Epithelial cell of umbilical artery (primary cell): Measurements from ENCODE around the gene RASGRP4. TPM values are rescaled to one million over a fixed set of nuclear protein-coding genes. Genes with fewer than 3 reads are reported as not detected.

Experiments used
- total RNA-seq: library from RNA; depleted of rRNA; stranded (reverse); fragments of >200 nt; gene quantifications from 2 replicates; pipeline ENCODE4 v1.2.3, GENCODE V29; 2014

Gene RASGRP4, protein sequence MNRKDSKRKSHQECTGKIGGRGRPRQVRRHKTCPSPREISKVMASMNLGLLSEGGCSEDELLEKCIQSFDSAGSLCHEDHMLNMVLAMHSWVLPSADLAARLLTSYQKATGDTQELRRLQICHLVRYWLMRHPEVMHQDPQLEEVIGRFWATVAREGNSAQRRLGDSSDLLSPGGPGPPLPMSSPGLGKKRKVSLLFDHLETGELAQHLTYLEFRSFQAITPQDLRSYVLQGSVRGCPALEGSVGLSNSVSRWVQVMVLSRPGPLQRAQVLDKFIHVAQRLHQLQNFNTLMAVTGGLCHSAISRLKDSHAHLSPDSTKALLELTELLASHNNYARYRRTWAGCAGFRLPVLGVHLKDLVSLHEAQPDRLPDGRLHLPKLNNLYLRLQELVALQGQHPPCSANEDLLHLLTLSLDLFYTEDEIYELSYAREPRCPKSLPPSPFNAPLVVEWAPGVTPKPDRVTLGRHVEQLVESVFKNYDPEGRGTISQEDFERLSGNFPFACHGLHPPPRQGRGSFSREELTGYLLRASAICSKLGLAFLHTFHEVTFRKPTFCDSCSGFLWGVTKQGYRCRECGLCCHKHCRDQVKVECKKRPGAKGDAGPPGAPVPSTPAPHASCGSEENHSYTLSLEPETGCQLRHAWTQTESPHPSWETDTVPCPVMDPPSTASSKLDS
- total RNA-seq = not detected in 2 replicates

GRCh38 chr19:38425810-38426466 lies at the start of gene RASGRP4:
RASGRP4 (minus strand) TSS chr19:38426219; CDS start chr19:38426091, 128 bp downstream.

DNA sequence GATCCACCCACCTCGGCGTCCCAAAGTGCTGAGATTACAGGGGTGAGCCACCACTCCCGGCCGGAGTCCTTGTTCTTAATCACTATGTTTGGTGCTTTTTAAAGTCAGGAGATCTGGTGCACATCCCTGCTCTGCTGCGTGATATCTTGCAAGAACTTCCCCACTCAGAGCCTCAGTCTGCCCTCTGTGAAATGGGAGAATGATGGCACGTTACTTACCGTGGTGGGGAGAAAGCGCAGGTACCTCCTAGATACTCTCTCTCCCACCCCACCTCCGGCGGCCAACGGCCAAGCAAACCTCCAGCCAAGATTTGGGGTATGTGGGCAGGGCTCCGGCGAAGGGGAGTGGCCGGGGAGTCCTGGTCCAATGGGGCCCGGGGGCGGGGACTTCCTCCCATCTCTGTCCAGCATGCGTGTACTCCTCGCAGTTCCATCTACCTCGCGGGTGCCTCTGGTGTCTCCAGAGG lies 7.3 kb upstream of the RASGRP4 start, which contains the start of gene RYR1:
Gene RYR1 (plus strand): TSS at position 424 of the 466 bp plus-strand sequence. CDS start 139 bp downstream, outside the sequence.

GRCh38 chr19:38402967-38403674 lies 22.9 kb downstream of the RASGRP4 start, which contains the start of gene FAM98C:
FAM98C (plus strand) TSS chr19:38403093; CDS start chr19:38403154, 61 bp downstream.

DNA sequence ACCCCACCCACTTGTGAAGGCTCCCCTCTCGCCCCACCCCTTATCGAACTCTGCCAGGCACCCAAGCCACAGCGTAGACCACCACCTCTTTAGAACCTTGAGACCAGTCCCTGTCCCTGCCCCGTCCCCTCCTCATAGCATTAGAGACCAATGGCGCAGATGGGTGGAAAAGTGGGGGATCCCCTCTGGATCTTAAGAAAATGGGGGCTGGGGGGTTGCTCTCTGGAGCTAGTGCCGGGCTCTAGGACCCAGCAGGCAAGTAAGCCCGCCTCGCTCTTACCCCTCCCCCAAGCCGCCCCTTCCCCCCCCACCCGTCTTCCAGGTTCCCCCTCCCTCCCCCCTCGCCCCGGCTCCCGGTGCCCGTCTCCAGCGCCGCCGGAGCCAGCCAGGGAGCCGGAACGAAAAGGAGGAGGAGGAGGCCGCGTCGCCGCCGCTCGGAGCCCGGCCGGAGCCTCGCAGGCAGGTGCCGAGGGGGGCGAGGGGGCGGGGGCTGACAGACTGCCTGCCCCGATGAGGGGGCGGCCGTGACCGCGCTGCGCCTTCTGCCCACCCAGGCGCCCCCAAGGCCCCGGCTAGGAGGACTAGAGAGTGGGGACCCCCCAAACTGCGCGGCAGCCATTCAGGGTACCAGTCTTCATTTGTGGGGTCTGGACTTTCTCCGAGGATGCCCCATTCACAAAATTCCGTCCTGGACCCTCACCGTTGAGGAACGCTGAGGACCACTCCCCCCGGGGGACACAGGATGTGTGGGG lies 37.5 kb downstream of the RASGRP4 start, which contains the start of gene SPRED3:
Gene SPRED3 (plus strand): TSS at position 349 of the 752 bp plus-strand sequence. CDS start 1,606 bp downstream, outside the sequence.

GRCh38 chr19:38387550-38388348 lies 38.3 kb downstream of the RASGRP4 start, which contains the start of gene GGN:
GGN (minus strand) TSS chr19:38388034; CDS start chr19:38387261, 773 bp downstream.

DNA sequence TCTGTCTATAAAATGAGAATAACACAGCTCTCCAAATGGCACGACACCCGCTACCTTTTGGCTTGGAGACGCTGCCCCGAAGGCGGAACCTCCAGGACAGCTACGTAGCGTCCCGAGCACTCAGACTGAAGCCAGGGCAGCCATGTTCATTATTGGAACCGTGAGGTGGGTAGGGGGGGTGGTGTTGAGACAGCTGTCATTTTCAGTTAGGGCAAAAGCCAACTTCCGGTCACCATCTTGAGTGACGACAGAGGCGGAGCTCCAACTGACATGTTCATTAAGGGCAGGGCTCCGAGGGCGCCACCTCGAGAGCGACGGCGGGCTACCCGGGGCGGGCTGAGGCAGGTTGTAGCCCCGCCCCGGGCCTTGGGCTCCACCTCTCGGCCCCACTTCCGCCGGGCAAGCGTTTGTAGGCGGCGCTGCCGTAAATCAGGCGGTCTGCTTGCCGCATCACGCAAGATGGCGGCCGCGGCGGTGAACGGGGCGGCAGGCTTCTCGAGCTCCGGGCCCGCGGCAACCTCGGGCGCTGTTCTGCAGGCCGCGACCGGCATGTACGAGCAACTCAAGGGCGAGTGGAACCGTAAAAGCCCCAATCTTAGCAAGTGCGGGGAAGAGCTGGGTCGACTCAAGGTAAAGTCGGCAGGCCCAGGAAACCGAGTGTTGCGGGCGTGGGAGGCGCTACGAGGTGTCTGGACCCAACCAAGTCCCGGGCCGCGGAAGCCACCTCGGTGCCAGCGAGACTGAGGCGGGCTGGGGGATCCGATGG lies 51.5 kb downstream of the RASGRP4 start, which contains the start of gene PSMD8:
Gene PSMD8 (plus strand): TSS at position 240 of the 766 bp plus-strand sequence. CDS start 31 bp downstream, at position 271.

Other genes starting within 250 kb of the RASGRP4 start
- gene DPF1, start 202.0 kb downstream of the RASGRP4 start, total RNA-seq = 1.2 and 1.6 TPM in 2 replicates
- gene PPP1R14A, start 169.8 kb downstream of the RASGRP4 start, total RNA-seq = 0.65 TPM in 1 of 2 replicates, not detected in the other
- gene SPINT2, start 161.6 kb downstream of the RASGRP4 start, total RNA-seq = 0.76 and 1.3 TPM in 2 replicates
- 6.7 and 7.5 TPM in 2 replicates for gene C19orf33, start 122.0 kb downstream of the RASGRP4 start, total RNA-seq
- gene YIF1B, start 110.3 kb downstream of the RASGRP4 start, total RNA-seq = 81.2 and 91.3 TPM in 2 replicates
- 1.8 and 2.9 TPM in 2 replicates for gene KCNK6, start 106.4 kb downstream of the RASGRP4 start, total RNA-seq
- under 0.01 and 2.9 TPM in 2 replicates for gene CATSPERG, start 90.4 kb downstream of the RASGRP4 start, total RNA-seq
- gene PSMD8, start 51.6 kb downstream of the RASGRP4 start, total RNA-seq = 351 and 475 TPM in 2 replicates
- gene GGN, start 38.2 kb downstream of the RASGRP4 start, total RNA-seq = 0.30 and 0.32 TPM in 2 replicates
- gene SPRED3, start 37.5 kb downstream of the RASGRP4 start, total RNA-seq = 1.4 and 2.6 TPM in 2 replicates
- gene FAM98C, start 23.1 kb downstream of the RASGRP4 start, total RNA-seq = 7.8 and 11.4 TPM in 2 replicates
- gene RYR1, start 7.5 kb upstream of the RASGRP4 start, total RNA-seq = under 0.01 and 0.61 TPM in 2 replicates
- gene MAP4K1, start 191.7 kb upstream of the RASGRP4 start, total RNA-seq = 0.15 TPM in 1 of 2 replicates, not detected in the other
- gene EIF3K, start 193.0 kb upstream of the RASGRP4 start, total RNA-seq = 277 and 466 TPM in 2 replicates
- 211 and 395 TPM in 2 replicates for gene ACTN4, start 221.4 kb upstream of the RASGRP4 start, total RNA-seq